NK-92 (cell line): ENCODE data around the gene P2RY13.

ENCODE experiments used
- DNase-seq: peaks from one replicate; lab custom pipeline; 2025; ENCODE audit not compliant: unreplicated experiment; lab: John Stamatoyannopoulos, UW

P2RY13 gene

DNA sequence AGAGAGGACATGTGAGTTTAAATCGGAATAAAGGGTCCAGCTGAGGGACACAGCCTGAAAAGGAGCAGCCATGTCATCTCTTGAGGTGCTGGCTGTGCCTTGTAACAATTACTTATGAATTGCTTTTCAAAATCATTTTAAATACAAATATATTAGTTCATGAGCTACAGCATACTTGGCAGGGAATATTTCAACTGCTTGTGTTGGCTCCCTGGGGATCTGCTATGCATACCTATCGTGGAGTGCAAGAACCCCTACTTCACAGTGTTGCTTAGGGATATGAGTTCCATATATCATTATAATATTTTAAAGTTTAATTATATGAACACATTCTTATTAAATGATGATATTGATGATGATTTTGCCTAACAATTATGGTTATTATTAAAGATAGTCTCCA, 31.9 kb downstream of the P2RY13 start:
- DNase-seq: no peak

DNA sequence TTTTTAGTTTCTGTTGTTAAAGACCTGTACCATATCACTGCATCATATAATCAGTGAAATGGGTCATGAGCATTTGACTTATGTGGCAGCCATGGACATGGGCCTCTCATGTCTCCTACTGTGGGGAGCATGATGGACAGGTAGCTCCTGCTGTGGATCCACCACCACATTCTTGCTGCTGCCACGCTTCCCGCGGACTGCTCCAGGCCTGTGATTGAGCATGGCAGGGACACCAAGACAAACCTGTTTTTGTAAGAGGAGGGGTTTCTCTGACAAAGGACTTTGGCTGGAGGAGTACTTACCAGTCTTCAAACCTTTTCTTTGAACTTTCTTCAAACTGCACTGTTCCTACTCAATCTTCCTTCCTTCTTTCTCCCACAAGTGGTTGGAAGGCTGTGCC, 33.1 kb downstream of the P2RY13 start:
- no peak for DNase-seq

DNA sequence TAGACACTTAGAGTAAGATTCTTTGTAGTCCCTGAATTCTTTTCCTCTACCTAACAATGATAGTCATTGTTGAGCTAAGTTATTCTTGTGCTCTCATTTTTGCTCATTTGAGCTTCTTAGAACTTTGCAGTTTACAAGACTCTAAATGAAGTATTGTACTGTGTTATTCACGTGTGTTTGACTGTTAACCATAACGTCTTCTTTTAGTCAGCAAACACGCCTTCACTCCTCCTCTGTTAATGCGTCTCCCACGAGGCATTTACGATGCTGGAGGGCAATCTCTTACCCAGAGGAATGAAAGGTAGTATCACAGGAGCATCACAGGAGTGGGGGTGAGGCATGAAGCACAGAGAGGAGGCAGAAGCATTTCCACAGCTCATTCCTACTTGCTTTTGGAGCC, 36.2 kb downstream of the P2RY13 start:
- DNase-seq: no peak

DNA sequence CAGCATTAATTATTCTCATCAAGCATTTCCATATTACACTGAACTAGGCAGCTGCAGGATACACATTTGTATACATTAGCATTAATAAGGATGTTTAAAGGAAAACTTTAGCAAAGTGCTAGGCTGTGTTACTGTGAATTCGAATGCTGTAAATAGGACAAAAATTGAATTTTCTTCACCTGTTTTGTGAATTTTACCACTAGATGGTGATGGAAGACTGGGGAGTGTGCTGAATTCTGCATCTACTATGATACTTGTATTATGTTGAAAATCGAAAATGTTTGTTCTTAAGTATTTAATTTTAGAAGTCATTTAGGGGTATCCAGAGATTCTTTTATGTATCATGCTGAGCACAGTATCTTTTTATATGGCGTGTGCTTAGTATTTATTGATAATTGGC, 38.7 kb downstream of the P2RY13 start:
- DNase-seq: no peak

DNA sequence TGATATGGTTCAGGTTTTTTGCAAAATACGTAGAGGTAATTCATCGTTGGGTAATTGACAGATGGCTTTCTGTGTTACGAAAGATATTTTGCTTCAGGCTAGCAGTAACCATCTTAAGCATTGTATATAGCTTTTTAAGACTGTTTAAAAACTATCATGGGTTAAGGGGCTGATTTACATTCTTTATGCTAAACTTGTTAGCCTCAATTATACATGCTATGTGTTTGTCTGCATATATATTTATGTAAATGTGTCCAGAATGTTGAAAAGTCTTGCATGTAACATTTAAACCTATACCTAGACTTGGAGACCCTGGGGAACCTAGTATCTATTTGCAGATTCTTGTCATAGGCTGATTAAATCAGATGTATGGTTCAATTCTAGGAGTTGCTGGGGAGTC, 39.9 kb downstream of the P2RY13 start:
- no peak for DNase-seq

DNA sequence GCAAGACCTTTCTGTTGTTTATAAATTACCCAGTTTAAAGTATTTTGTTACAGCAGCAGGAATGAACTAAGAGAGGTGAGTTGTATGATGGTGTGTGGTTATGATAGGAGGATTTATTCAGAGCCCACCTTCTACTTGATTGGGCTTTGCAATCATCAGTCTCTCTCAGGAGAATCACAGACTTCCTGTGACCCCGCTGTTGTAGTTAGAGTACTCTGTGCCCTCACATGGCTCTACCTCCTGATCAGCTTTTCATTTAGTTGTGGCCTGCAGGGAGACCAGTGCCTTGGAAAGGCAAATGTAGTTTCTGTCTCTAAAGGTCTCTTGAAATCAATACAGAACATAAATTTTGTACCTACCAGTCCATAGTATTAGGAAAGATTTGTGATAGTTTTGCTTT, 43.4 kb downstream of the P2RY13 start:
- DNase-seq: no peak

DNA sequence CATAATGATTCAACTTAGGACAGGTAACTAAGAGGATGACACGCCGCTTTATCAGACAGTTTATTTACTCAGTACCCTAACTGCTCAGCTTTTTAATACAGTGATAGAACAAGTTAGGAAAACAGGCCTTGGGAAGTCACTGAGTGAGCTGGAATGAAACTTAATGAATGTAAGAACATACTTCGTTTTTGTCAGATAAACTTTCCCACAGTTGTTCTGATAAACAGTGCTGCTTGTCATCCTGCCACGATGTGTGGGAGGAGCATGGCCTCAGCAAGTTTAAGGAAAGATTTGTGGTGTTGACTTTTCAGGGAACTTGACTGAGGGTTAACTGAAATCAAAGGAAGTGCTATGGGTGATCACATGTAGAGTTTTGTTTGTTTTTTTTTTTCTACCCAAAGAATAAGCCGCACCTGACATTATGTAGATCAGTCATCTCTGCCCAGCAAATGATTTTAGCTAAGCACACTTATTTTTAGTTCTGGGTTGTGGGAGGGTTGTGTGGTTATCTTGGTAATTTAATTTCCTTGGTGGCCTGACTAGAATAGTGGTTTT, 45.4 kb downstream of the P2RY13 start:
- DNase-seq: no peak

DNA sequence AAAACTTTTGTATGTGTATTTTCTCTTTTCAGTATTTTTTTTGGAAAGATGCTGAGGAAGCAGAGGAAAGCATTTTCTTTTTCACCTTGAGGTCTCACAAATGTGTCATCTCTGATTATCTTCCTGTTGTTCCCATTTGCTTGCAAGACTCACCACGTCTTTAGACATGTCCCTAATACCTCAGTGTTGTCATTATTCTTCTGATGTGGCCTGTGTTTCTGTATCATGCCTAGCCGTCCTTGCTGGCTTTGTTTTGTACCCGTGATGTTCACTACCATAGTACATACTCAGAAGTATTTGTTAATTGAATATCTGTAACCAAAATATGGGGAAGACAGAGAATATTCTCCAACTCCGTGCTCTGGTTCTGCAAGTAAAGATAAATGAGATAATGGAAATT, 46.0 kb downstream of the P2RY13 start:
- DNase-seq: no peak

DNA sequence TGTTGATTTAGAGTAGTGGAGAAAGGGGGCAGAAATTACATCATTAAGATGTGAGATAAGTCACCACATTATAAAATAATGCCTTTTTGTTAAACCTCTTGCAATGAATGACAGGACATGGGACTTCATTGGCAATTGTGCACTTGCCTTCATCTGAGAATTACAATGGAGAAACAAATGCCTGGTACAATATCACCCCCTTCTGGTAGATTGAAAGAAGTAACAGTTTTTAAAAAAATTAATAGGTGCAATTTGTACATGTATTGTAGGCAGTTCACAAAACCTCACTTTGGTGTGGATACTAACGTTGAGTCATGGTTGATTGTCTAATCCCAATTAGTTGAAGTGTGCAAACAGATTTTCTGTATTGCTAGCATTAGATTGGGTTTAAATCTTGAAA, 46.4 kb downstream of the P2RY13 start:
- no peak for DNase-seq

DNA sequence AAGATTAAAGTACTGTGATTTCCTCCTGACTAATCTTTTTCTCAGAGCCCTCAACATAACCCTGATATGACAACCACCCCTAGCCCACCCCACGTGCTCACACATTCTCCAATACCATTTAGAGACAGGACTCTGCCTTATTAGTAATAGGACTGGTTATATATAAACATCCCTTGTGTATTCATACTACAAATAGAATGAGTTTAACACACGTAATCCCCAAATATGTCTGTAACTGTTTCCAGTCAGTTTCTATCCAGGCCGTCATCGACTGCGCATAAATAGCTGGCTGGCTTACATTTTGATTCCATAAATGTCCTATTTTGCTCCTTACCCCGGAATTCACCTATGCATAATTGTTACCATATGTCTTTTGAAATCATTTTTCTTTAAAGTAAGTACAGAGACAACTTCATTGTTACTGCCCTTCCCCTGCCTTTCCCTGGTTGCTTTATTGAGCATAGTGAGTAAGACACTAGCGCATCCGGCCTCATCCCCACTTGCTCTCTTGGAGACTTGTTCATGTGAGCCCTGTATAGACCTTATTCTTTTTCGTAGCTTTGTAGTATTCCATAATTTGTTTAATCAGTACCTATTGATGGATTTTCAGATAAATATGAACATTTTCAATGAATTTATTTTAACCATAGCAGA, 47.6 kb downstream of the P2RY13 start:
- no peak for DNase-seq

DNA sequence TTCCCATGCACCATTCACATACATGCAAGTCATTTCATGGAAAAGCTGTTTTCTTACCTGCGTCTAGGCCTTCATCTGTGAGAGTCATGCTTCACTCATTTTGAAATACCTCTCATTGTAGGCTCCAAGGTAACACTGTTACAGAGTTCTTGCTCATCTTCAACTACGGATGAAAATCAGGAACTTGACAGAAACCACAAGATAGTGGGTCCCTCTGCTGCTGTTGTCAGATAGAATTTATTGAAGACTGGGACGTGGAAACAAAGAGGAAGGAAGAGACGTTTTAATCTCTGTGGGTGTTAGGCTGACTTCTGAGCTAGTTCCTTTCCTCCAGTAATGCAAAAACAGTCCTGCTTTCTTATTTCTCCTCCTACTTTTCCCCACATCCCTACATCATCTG, 51.1 kb downstream of the P2RY13 start, which contains the start of gene P2RY14:
P2RY14 (minus strand) TSS at position 313 of the 400 bp plus-strand sequence. CDS start 64,226 bp downstream, outside the sequence.
- no peak for DNase-seq

DNA sequence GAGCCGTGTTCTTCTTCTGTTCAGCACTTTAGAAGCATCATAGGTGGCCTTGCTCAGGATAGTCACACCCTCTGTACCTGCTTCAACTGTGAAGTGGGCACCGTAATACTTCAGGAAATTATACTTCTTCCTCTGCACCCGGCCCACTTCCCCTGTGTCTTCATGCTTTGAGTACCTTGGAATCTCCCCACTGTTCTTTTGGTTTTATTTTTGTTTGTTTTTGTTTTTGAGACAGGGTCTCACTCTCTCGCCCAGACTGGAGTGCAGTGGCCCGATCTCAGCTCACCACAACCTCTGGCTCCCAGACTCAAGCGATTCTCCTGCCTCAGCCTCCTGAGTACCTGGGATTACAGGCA, 52.7 kb downstream of the P2RY13 start:
- no peak for DNase-seq
